ENCODE data around the gene AGER.

GRCh38 chr6:32152769-32153563, 31.1 kb downstream of the AGER start:
- no peak for TF ChIP-seq CTCF (conservative IDR thresholded peaks at IDR 0.05)
- no peak for TF ChIP-seq ZFX (IDR thresholded peaks at IDR 0.05)
